Measurements from ENCODE around the gene ORC1. TPM values are rescaled to one million over a fixed set of nuclear protein-coding genes. Genes with fewer than 3 reads are reported as not detected.

Gene ORC1
- total RNA-seq, 1 donor, result 5.2 TPM

GRCh38 chr1:52359676-52360594 lies 44.3 kb downstream of the ORC1 start:
- DNase-seq (ENCODE audit: low read depth), result no peak

GRCh38 chr1:52358851-52359497 lies 45.2 kb downstream of the ORC1 start:
- DNase-seq (ENCODE audit: low read depth), result no peak
- no peak overlapping the region for H3K4me3 ChIP-seq (ENCODE audit: low read depth, low read length)
- TF ChIP-seq CTCF (IDR thresholded peaks at IDR 0.05; ENCODE audit: insufficient read depth, low read depth, low read length), result no peak

More at GRCh38 chr1:52359676-52360594, 44.3 kb downstream of the ORC1 start:
- no peak overlapping the region for H3K4me3 ChIP-seq (ENCODE audit: low read depth, low read length)
- TF ChIP-seq CTCF (IDR thresholded peaks at IDR 0.05; ENCODE audit: insufficient read depth, low read depth, low read length), result no peak

GRCh38 chr1:52357397-52357796 lies 46.8 kb downstream of the ORC1 start:
- H3K4me3 ChIP-seq (ENCODE audit: low read depth, low read length), result no peak overlapping the region
- DNase-seq (ENCODE audit: low read depth), result no peak
- no peak for TF ChIP-seq CTCF (IDR thresholded peaks at IDR 0.05; ENCODE audit: insufficient read depth, low read depth, low read length)

- DNase-seq (ENCODE audit: low read depth), result no peak
- no peak for TF ChIP-seq CTCF (IDR thresholded peaks at IDR 0.05; ENCODE audit: insufficient read depth, low read depth, low read length)
- H3K4me3 ChIP-seq (ENCODE audit: low read depth, low read length), result no peak overlapping the region
Measured at GRCh38 chr1:52356818-52357355, 47.3 kb downstream of the ORC1 start.

GRCh38 chr1:52355847-52356505 lies 48.2 kb downstream of the ORC1 start:
- DNase-seq (ENCODE audit: low read depth), result no peak

More at GRCh38 chr1:52355847-52356505, 48.2 kb downstream of the ORC1 start:
- TF ChIP-seq CTCF (IDR thresholded peaks at IDR 0.05; ENCODE audit: insufficient read depth, low read depth, low read length), result no peak
- H3K4me3 ChIP-seq (ENCODE audit: low read depth, low read length), result no peak overlapping the region

Measured in fibroblast of villous mesenchyme (primary cell).